NCI-H1105 treated with DMSO at 0.1 percent for 48 hours (cell line): Measurements from ENCODE around the gene PJA2.

Experiments
- DNase-seq: peaks from one replicate; lab custom pipeline; 2025; lab: John Stamatoyannopoulos, UW

PJA2 gene

DNA sequence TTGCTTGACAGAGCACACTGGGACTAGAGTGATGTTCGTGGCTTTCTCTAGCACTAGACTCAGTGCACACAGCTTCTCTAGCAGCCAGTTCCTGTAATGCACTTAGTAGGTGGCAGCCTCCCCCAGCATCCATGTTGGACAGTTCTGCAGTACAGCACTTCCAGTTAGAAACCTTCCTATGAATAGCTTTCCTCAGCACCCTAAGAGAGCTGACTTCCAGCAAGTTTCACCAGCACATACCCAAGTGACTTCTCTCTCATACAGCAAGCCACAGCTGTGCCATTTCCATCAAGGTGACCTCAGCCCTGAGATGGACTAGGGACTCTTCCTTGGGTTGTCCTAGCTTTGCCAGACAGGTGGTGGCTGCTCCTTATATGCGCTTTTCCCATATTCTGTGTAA lies 60.4 kb downstream of the PJA2 start:
- DNase-seq, result no peak

GRCh38 chr5:109347252-109347888 lies 62.4 kb downstream of the PJA2 start:
- no peak for DNase-seq

DNA sequence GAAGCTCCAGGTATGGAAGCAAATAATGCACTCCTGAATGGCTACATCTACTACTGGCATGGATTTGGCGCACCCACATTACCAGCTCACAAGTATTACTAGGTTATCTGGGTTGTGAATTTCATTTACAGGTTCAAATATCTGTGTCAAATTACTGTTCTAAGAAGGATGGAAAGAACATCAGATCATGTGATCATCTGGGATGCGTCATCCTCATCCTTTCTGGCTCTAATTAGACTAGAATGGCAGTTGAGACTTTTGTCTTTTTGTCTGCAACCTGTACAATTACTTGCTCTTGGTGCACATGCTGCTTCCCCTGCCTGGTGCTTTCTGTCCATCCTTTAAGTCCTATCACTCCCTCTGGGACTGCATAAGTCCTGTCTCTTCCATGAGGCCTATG lies 64.1 kb downstream of the PJA2 start:
- no peak for DNase-seq

DNA sequence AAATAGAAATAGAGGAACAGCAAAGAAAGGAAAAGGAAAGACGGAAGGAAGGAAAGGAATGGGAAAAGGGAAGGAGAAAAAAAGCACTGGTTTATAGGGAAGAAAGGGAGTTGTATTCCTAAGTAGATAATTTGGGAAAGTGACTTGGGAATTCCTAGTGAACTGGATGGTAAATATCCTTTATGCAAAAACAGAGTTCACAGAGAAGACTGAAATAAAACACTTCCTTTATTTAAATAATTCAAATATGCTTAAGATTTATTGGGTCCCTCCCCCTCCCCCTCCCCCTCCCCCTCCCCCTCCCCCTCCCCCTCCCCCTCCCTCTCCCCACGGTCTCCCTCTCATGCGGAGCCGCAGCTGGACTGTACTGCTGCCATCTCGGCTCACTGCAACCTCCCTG lies 69.4 kb downstream of the PJA2 start:
- DNase-seq, result no peak

- no peak for DNase-seq
Observed at GRCh38 chr5:109335114-109335513, 74.7 kb downstream of the PJA2 start.

DNA sequence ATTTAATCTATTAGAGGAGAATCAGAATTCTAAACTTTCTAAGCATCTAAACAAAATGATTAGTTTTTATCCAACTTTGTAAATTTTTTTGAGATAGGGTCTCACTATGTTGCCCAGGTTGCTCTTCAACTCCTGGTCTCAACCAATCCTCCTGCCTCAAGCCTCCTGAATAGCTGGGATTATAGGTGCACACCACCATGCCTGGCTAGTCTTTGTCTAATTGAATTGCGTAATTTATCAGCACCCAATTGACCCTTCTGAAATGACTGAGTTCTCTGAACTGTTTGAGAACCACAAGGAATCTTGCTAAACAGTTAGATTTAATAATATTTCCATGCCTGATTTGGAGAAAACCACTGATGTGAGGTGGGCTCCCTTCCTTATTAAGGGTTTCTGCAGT lies 75.7 kb downstream of the PJA2 start:
- DNase-seq, result no peak

- no peak for DNase-seq
Observed at GRCh38 chr5:109329333-109330237, 80.2 kb downstream of the PJA2 start.

DNA sequence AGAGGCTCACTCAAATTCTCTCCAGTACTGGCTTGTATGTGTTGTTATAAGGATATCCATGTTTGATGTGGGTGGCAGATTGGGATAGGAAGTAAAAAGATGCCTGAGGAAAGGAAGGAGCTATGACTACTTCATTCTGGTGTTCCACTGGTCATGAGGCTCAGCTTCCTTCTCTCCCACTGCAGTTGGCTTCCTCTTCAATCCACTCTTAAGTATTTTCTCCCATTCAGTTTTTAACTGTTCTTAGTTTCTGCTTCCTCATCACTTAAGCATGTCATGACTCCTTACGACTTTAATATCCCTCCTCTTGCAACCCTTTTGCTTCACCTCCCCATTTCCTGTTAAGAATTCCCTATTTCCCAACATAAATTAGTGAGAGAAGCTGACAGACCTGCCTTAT lies 81.1 kb downstream of the PJA2 start:
- DNase-seq, result no peak

- no peak for DNase-seq
Observed at GRCh38 chr5:109327570-109327969, 82.2 kb downstream of the PJA2 start.

- no peak for DNase-seq
Observed at GRCh38 chr5:109326919-109327318, 82.9 kb downstream of the PJA2 start.

GRCh38 chr5:109325456-109325855 lies 84.3 kb downstream of the PJA2 start:
- no peak for DNase-seq

DNA sequence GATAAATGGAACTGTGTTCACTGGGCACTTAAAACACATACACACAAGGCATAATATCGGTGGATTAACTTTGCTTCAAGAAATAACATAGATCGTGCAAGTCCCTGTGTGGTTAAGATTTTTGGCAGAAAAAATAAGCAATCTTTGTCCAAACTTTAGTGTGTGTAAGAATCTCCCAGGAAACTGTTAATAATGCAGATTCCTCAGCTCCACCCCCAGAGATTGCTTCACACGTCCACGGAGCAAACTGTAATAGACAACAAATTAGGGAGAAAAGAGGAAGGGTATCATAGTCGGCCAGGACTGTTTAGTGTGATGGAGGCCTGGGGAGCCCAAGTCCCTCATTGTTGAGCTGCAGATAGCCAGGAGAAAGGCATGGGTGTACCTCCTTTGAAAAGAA lies 84.8 kb downstream of the PJA2 start:
- no peak for DNase-seq

- no peak for DNase-seq
Observed at GRCh38 chr5:109324351-109324750, 85.4 kb downstream of the PJA2 start.

GRCh38 chr5:109322694-109323093 lies 87.1 kb downstream of the PJA2 start:
- no peak for DNase-seq

- DNase-seq, result no peak
Observed at GRCh38 chr5:109319351-109319750, 90.4 kb downstream of the PJA2 start.

- DNase-seq, result no peak
Observed at GRCh38 chr5:109318455-109319108, 91.2 kb downstream of the PJA2 start.

DNA sequence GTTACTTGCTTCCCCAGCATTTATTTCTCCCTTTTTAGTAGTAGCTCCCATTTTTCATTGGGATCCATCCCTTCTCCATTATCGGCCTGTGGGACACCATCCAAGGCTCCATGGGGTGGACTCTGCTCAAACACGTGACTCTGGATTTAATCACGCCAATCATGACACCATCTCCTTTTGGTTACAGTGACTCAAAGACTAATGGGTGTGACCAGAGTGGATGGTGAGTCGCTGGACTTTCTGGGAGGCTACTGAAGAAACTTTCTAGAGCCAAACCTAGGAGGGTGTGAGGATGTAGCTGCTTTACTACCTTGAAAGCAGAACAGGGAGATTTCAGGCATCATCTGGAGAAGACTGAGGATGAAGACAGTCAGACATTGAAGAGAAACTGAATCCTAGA lies 93.1 kb downstream of the PJA2 start:
- no peak for DNase-seq

GRCh38 chr5:109315245-109315644 lies 94.5 kb downstream of the PJA2 start:
- no peak for DNase-seq

- DNase-seq, result no peak
Observed at GRCh38 chr5:109313127-109313526, 96.6 kb downstream of the PJA2 start.

DNA sequence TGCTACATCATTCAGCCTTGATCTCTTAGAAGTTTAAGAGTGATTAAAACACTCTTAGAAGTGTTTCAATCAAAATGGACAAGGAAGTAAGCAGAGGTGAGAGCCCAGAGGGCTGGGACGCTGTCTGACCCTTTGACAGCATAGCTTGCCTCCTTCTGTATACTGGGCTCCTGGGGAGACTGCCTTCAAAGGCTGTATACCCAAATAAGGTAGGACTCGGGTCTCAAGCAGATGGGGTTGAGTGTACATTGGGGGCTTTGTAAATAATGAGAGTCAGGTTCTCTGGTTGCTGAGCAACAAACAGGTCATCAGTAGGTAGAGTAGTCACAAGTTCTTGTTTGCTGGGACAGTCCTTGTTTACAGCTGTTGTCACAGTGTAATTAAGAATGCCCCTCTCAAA lies 97.1 kb downstream of the PJA2 start:
- DNase-seq, result no peak

GRCh38 chr5:109310315-109310714 lies 99.5 kb downstream of the PJA2 start:
- DNase-seq, result no peak

DNA sequence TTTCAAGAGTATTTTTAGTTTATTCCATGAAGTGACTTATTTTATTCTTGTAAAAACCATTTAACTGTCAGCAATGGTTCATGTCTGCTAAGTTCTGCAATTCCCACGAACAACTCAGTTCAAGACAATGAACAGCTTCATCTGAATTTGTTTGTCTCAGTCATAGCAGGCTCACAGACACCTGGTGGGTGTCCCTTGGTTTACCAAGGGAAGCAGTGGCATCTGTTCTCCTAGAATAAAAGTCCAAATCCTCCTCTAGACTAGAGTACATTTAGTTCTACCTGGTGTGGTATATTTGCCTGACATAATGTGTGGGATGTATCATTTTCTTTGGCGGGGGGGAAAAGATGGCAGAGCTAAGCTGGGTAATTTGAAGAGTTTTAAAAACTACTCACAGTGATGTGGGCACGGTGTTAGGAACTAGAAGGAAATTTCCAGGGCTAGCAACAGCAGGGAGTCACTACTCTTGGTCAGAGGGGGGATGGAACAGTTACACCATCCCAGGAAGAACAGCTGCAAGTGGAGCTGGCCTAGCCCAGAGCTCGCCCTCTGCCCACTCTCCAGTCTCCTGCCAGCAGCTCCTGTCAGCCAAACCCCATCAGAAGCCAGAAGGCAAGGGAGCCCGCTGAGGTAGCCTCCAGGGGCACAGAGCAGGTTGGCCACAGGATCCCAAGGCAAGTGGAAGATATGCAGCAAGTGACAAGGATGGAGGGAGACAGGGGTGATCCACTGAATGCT lies 100.3 kb downstream of the PJA2 start:
- no peak for DNase-seq
